GM18505 (cell line): Measurements from ENCODE around the gene EBF4.

Source experiments
- ATAC-seq: cut with Tn5 transposase; IDR thresholded peaks from one replicate; pipeline ENCODE4 v1.9.1; 2021; ENCODE audit not compliant: unreplicated experiment
- POLR2A ChIP-seq: IDR thresholded peaks from 4 replicates; pipeline ENCODE4 v1.6.1; 2011; ENCODE audit warnings: borderline replicate concordance; ENCODE audit not compliant: insufficient read depth, insufficient read length; ENCODE audit errors: extremely low read depth

The EBF4 gene, protein sequence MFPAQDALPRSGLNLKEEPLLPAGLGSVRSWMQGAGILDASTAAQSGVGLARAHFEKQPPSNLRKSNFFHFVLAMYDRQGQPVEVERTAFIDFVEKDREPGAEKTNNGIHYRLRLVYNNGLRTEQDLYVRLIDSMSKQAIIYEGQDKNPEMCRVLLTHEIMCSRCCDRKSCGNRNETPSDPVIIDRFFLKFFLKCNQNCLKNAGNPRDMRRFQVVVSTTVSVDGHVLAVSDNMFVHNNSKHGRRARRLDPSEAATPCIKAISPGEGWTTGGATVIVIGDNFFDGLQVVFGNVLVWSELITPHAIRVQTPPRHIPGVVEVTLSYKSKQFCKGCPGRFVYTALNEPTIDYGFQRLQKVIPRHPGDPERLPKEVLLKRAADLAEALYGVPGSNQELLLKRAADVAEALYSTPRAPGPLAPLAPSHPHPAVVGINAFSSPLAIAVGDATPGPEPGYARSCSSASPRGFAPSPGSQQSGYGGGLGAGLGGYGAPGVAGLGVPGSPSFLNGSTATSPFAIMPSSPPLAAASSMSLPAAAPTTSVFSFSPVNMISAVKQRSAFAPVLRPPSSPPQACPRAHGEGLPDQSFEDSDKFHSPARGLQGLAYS

GRCh38 chr20:2692036-2692885 lies at the start of gene EBF4:
Gene EBF4, plus strand, starts transcription at chr20:2692780. Its CDS starts 866 bp downstream, at chr20:2693646.
- no peak for TF ChIP-seq POLR2A
- ATAC-seq, result no peak

GRCh38 chr20:2643708-2644107 lies 48.9 kb upstream of the EBF4 start:
- TF ChIP-seq POLR2A, result no peak
- ATAC-seq, result no peak

- peak; percentile 79 for ATAC-seq
- TF ChIP-seq POLR2A, result peak; percentile 97
These were observed 40.5 kb upstream of the EBF4 start, which contains the start of gene NOP56 for GRCh38 chr20:2651772-2652723. Gene NOP56, plus strand, starts transcription at chr20:2652632. Its CDS starts 29 bp downstream, at chr20:2652661.

DNA sequence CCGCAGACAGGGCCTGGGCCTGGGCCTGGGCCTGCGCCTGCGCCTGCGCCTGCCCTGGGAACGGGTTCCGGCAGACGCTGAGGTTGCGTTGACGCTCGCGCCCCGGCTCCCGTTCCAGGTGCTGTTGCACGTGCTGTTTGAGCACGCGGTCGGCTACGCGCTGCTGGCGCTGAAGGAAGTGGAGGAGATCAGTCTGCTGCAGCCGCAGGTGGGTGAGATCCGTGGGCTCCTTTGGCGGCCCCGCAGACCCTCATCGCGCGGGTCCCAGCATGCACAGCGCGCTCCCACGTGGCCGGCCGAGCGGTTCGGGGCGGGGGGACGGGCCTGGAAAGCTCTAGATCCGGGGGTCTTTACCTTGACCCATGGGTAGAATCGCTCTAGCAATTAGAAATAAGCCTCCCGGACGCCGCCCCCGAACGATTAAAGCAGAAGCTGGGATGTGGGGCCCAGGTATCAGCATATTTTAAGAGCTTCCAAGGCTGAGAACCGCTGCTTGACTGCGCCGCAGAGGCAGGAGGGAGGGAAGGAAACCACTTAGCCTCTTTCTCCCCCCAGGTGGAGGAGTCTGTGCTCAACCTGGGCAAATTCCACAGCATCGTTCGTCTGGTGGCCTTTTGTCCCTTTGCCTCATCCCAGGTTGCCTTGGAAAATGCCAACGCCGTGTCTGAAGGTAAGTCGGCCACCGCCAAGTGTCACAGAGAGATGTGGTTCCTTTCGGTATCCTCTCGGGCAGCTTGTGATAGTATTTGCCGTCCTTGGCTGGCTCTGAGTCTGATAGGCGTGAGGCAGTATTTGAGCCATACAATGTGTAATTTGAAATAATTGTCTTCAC lies 39.6 kb upstream of the EBF4 start:
- no peak for TF ChIP-seq POLR2A
- peak; percentile 47 for ATAC-seq

GRCh38 chr20:2653556-2654383 lies 38.8 kb upstream of the EBF4 start:
- TF ChIP-seq POLR2A, result no peak
- no peak for ATAC-seq

GRCh38 chr20:2654384-2654822 lies 38.2 kb upstream of the EBF4 start:
- TF ChIP-seq POLR2A, result peak; percentile 6
- no peak for ATAC-seq

GRCh38 chr20:2654831-2655230 lies 37.7 kb upstream of the EBF4 start:
- no peak for TF ChIP-seq POLR2A
- ATAC-seq, result no peak

- TF ChIP-seq POLR2A, result peak; percentile 22
- ATAC-seq, result no peak
These were observed 37.1 kb upstream of the EBF4 start for GRCh38 chr20:2655331-2656116.

DNA sequence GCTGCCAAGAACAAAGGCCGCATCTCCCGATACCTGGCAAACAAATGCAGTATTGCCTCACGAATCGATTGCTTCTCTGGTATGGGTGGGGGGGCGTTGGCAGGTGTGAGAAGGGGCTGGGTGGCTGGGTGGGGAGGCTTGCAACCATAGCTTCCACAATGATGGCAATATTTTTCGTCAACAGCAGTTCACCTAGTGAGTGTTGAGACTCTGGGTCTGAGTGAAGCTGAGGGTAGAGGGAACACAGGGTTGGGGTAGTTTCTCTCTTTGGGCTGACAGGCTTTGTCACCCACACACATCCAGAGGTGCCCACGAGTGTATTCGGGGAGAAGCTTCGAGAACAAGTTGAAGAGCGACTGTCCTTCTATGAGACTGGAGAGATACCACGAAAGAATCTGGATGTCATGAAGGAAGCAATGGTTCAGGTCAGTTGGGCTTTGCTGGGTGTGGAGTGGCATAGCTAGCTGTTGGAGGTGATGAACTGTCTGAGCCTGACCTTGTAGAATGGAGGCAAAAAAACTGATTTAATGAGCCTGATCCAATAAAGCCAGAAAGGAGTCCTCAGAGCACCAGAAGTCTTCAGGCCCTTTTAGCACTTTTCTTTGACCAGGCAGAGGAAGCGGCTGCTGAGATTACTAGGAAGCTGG lies 36.0 kb upstream of the EBF4 start:
- ATAC-seq, result no peak
- TF ChIP-seq POLR2A, result no peak

DNA sequence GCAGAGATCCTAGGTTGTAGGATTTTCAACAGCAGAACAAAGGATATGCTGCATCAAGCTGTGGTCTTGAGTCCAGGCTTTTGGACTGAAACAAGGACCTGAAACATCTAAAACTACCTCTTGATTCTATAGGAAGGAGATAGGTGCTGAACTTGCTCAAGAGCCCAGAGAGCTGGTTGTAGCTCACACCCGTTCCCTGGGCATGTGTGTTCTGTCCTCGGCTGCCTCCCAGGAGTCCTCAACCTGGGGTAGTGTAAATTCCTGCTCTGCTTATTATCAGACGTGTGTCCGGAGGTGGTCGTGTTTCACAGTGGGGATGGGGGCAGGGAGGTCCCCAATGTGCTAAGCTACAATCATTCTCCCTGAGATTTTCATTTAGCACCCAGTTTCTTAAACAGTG lies 35.3 kb upstream of the EBF4 start:
- ATAC-seq, result no peak

More for the DNA sequence above, 35.3 kb upstream of the EBF4 start:
- peak; percentile 39 for TF ChIP-seq POLR2A
